Dedifferentiated amniotic fluid mesenchymal stem cell (primary cell): ENCODE results near the gene SAP30L.
A peak's percentile ranks its signal among the peaks of the same experiment; 100 is the strongest.

Experiments
- DNase-seq: peaks from one replicate; pipeline ENCODE4 v3.0.0-alpha.2; 2016; ENCODE audit errors: extremely low spot score

SAP30L gene

DNA sequence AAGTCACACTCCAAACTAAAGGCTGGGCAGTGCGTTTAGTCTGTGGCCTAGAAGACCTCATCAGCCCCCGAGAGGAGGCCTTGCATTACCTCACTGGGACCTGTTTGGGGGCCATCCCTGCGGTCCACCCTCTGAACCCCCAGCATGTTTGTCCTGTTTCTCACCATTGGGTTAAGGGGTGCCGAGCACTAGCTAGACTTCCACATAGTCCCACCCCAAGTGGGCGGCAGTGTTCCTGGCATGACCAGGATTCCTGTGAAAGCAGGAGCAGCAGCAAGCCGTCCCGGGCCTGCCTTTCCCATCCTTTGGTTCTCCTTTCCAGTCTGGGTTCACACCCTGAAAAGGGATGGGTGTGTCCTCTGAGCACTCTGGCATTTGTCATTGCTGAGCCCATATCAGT is 26.6 kb upstream of the SAP30L start:
- DNase-seq, result no peak

DNA sequence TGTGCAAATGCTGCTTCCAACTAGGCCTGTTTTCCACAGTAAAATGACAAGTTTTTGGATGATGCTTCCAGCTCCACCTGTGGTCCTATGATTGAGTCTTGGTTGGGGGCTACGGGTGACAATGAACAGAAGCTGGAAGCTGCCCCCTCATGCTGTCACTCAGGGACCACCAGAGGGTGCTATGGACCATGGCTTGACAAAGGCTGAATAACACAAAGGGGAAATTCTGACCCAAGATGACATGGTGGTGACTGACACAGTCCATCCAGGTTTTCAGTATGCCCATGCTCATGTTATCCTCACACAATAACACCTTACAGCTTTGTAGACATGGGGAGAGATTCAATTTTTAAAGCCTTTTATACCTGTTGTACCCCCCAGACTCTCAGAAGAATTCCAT is 23.9 kb upstream of the SAP30L start:
- no peak for DNase-seq

DNA sequence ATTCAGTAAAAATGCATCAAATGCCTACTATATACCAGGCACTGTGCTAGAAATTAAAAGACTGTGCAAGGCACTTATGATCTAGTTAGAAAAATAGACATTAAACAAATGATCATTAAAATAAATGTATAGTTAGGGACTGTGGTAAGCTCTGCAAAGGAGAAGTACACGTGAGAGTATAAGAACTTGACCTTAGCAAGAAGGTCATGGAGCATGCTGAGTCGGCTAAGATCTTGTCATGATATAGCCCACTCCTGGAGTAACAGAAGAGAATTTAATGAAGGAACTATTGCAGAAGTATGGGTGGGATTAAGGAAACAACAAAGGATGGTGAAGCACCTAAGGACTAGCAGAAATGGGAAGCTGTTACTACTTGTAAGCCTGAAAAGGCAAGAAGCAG is 23.5 kb upstream of the SAP30L start:
- DNase-seq, result no peak

DNA sequence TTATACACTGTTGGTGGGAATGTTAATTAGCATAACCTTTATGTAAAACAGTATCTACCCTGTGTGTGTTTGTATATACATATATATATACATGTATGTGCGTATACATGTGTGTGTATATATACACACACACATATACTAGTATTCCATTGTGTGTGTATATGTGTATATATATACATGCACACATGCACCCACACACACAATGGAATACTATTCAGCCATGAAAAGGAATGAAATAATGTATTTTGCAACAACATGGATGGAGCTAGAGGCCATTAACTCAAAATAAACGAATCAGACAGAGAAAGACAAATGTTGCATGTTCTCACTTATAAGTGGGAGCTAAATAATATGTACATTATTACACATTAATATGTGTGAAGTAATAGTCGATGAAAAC is 17.6 kb upstream of the SAP30L start:
- DNase-seq, result no peak

DNA sequence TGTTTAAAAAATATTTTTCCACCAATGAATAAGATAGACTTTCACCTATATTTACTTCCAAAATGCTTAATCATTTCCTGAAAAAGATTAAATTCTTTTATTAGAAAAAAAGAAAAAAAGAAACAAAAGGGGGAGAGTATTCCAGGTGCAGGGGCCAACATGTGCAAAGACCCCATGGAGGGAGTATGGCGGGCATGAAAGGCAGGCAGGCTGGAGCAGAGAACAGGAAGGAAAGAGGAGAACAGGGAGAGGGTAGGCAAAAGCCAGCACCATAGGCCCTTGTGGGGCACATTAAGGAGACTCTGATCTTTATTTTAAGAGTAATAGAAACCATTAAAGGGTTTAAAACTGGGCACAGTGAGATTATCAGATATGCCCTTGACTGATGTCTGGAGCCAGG is 16.5 kb upstream of the SAP30L start:
- no peak for DNase-seq

DNA sequence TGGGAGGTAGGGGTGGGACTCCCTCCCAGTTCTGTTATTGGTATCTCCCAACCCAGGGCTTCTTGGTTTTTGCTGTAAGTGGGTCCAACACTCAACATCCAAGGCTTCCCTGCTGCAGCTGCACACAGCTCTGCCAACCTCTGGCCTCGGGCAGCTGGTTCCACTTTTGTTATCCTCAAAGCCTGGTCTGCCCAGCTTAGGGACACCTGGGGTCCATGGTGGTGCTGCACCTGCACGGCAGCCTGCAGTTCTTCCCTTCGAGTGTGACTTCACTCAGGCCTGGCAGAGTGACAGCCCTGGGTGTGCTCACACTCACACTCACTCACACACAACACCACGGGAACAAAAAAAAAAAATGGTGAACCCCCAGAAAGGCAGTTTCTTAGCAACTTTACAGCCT is 15.3 kb upstream of the SAP30L start:
- DNase-seq, result no peak

DNA sequence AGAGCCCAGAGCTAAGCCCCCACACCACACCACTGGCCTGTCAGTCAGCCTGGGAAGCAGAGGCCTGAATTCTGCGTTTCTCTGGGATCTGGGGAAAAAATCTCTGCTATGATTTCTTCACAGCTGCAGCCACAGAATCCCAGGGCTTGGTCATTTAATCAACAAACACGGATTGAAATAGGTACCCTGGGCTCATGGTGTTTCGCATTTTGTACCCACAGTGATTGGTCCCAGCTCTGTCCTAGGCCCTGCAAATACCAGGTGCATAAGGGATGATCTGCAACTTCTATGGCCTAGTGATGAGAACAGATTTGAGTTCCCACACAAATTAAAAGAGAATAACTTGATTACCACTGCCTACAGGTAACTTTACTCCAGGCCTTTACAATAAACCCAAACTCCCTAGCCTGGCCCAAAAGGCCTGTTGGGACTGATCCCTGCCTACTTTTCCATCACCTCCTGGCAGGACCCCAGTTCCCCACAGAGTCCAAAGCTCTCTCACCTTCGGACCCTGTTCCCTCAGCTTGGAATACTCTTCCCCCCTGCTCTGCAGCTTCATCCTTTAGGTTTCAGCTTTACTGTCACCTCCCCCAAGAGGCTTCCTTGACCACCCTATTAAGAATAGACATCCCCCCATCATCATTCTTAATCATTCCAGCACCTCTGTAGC is 14.7 kb upstream of the SAP30L start:
- no peak for DNase-seq

DNA sequence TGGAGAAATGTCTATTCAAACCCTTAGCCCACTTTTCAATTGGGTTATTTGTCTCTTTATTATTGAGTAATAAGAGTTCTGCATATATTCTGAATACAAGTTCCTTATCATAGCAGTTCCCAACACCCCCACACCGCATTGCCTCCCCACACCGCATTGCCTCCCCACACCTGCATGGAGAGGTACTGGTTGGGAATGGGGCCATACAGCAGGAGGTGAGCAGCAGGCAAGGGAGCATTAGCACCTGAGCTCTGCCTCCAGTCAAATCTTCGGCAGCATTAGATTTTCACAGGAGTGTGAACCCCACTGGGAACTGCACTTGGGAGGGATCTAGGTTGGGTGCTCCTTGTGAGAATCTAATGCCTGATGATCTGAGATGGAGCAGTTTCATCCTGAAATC is 10.6 kb upstream of the SAP30L start:
- no peak for DNase-seq

DNA sequence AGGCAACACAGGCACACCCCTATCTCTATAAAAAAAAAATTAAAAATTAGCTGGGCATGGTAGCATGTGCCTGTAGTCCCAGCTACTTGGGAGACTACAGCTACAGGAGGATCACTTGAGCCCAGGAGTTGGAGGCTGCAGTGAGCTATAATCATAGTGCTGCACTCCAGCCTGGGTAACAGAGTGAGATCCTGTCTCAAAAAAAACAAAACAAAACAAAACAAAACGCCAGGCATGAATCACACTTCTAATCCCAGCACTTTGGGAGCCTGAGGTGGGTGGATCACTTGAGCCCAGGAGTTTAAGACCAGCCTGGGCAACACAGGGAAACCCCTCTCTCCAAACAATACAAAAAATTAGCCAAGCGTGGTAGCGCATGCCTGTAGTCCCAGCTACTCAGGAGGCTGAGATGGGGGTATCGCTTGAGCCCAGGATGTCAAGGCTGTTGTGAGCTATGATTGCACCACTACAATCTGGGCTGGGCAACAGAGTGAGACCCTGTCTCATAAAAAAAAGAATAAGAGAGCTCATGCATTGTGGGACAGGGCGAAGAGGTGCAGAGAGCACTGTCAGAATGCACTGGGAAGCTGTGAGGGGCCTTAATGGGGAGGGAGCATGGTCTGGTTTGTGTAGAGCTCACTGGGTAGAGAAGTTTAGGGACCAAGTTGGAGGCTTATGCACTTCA is 8.4 kb upstream of the SAP30L start:
- DNase-seq, result no peak

DNA sequence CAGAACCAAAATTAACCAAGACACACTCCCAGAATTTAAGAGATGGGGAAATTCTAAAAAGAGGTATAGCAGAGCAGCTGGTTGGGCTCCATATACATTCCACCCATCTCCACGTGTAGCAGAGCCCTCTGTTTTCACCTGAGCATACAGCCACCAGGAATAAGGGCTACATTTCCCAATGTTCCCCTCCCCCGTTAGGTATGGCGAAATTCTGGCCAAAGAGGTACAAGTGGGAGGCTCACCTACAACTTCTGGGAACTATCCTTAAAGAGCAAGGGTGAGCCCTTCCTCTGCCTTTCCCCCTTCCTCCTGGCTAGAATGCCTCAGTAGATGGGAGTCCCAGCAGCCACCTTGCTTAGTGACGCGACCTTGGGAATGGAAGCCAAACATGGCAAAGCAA is 5.3 kb upstream of the SAP30L start:
- no peak for DNase-seq

DNA sequence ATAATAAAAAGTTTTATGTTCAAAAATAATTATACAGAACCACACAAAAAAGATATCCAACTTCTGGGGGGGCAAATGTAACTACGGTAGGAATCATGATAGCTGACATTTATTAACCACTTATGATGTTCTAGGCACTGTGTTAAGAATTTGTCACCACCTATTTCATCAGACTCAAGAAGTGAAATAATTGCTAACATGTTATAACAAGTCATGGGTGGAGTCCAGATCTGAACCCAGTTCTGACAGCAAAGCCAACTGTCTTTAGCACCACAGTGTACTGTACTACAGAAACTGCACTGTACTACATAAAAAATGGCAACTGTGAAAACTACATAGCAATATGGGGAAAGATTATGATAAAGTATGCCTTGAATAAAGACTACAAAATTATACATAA is 3.0 kb upstream of the SAP30L start:
- no peak for DNase-seq

DNA sequence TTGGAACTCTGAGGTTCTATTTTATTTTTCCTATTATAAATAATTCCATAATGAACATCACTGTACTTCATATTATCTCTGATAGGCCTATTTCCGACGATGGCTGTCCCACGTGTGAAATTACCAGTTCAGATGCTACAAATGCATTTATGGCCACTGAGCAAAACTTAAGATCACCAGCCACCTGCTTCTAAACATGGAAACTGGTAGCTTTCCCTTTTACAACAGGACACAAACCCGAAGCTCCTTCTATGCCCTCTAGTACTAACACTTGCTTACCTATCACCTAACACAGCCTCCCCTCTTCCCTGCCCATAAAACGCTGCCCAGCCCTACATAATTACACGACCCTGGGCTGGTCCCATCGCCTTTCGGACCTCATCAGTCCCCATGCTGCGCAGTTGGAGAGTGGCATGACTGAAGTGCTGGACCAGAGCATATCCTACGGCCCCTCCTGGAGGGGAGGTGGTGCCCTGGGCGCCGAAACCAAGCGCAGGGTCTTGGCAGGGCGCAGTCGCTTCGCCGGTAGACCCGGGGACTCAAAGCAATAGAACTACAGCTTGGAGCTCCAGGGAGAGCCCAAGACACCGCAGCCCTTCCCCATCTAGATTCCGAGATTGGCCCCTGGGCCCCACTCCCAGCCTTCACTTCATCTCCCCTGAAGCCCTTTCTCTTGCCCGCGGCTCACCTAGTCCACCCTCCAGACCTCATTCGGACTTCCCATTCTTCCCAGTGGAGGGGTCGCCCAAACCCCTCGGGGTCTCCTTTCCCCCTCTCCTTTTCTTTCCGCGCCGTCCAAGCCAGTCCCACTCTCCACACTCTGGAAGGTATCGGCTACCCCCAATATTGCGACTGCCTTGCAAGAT is 1.0 kb upstream of the SAP30L start:
- no peak for DNase-seq

DNA sequence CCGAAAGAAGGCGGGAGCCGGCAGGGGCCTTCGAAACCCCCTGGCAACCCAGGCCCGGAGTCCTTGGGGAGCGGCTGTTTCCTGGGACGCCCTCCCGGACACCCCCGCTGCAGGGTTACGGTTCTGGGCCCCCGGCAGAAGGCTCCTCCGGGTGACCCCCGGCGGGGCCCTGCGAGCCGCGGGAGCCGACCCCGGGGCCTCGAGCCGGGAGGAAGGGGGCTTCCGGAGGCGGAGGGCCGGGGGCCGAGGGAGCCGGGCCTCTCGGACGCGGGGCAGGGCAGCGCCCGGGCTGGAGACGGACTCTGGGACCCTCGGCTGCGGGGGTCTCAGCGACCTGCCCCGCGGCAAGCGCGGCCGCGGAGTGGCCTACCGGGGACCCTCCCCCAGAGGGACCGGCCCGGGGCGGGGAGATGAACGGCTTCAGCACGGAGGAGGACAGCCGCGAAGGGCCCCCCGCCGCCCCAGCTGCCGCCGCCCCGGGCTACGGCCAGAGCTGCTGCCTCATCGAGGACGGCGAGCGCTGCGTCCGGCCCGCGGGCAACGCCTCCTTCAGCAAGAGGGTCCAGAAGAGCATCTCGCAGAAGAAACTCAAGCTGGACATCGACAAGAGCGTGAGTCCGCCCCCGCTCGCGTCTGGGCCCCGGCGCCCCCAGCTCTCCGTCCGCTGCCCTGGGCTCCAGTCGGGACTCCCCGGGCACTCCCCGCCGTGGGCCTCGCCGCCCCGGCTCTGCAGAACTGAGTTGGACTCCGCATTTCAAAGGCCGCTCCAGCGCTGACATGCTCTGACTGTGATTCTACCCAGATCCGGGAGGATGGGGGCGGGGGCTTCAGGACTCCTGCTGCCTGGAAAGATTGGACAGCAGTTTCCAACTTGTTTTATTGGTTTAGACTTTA is 645 bp downstream of the SAP30L start:
- DNase-seq, result peak; percentile 67

DNA sequence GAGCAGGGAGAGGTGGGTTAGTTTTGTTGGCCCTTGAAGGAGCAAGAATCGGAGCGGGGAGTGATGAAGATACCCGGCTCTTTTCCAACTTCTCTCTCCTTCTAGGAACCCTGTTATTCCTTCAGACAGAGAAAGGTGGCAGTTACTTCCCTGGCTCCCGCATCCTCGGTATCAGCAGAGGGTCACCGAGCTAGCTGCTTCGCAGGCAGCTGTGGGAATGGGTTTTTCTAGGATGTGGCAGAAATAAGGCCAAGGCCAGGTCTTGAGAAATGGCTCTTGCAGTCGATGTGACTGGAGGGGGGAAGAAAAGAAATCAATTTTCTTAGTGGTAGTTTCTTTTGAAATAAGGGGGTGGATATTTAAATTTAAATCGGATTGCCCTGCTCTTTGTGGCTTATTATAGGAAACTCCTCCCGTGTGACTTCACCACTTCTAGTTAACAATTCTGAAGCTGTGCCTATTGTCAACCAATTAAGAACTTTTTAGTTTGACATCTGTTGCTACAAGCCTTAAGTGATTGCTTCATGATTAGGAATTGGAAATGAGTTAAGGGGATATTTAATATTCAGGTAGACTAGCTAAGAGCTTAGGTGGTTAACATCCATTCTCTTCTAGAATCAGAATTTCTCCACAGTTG is 1.4 kb downstream of the SAP30L start:
- DNase-seq, result no peak

DNA sequence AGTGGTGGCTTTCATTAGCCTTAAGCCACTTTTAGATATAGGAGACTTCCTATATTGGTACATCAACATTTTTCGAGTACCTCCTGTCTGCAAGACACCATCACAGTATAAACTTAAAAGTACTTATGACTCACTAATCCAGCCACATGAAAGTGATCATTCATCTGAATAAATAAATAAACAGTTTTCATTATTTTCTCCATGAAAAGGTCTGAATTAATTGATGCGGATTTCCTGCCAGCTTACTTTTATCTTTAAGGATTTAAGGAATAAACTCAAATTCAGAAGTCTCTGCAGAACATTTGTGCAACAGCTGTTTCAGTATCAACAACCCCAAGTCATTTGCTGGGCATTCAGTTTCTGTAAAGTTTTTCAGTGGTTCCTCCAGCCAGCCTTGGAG is 4.0 kb downstream of the SAP30L start:
- DNase-seq, result no peak

DNA sequence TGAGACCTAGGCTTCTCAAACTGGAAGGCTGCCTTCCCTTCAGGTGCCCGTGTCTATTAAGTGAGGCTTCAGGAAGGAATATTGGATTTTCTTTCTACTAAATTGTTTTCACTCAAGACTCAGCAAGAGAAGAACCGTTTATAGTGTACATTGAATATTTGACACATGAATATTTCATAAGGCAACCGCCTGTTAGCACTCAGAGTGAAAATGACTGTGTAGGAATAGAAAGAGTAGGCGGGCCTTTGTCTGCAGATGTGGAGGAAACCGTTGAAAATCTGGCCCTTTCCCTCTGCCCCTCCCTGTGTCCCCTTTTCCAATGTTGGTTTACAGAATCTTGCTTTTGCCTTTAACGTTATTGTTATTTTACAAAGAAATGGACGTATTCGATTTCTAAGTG is 6.2 kb downstream of the SAP30L start:
- no peak for DNase-seq

DNA sequence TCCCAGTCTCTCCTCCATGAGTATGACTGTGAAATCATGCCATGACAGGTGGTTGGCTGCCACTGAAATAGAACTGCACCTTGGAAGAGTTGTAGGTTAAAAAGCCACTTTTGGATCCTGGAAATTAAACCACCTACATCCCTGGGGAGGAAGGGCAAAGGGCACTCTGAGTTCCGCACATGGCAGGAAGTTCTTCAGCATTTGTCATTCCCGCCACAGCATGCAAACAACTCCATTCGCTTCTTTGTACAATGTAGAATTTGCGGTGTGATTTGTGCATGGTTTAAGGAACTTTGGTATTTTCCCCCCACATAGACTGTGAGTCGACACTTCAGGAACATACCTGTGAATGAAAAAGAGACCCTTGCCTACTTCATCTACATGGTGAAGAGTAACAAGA is 9.8 kb downstream of the SAP30L start:
- no peak for DNase-seq

DNA sequence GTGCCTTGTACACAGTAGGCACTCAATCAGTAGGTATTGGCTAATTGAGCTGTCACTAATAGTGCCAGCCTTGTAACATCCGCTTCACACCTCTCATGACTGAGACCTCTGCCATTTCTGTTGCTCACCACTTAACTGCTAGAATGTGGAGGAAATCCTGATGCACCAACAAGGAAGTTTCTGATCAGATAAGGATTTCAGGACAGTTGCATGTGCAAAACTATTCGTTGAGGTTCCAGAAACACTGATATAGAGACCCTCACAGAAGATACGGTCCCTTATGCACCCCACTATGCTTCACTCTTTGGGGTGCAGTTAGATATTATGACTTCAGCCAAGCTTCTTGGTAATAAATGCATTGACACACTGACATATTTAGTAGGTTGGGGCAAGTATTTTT is 10.7 kb downstream of the SAP30L start:
- no peak for DNase-seq

DNA sequence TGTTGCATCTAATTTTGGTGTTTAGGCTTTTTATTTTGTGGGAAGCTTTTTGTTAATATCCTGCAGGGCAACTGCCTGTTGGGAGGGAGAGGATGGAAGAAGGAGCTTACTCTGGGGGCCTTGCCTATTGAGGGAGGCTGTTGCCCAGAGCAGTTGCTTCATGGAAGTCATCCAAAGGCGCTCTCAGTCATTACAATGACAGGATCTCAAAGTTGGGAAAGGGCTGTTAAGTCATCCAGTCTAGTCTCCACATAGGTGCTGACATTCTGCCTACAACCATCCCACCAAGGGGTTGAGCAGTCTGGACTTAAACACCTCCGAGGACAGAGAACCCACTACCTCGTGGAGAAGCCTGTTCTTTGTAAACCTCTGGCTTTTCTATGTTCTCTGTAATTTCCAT is 13.2 kb downstream of the SAP30L start:
- no peak for DNase-seq

DNA sequence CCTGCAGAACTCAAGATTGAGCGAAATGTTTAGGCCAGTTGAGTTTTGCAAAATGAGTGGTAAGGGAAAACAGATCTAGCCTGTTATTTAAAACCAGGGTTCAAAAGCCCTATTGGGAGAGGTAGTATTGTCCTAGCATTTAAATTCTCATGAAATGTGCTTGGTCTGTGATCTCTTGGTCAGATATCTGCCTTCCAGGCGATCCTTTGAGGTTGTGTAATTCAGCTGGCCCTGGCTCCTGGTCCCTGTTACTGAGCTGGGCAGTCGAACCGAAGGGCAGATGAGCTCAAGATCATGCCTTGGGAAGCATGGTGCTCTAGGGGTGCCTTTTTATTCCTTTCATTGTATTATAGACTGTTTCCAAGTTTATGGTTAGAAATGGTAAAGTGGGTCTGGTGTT is 14.4 kb downstream of the SAP30L start:
- DNase-seq, result no peak

DNA sequence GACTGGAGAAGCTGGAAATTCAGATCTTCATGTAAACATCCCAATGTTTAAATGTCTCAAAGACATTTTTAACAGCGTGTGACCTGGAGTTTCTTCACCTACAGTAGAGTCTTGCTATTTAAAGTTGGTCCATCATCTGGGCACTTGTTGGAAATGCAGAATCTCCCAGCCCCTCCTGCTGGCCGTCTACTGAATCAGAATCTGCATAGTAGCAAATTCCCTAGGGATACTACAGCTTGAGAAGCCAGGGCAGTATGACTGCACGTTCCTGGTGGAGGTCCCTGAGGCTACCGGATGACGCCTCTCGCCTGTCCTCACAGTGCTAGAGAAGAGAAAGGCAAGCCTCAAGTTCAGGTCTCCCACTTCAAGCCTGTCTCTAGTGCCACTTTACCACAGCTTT is 15.7 kb downstream of the SAP30L start:
- no peak for DNase-seq

DNA sequence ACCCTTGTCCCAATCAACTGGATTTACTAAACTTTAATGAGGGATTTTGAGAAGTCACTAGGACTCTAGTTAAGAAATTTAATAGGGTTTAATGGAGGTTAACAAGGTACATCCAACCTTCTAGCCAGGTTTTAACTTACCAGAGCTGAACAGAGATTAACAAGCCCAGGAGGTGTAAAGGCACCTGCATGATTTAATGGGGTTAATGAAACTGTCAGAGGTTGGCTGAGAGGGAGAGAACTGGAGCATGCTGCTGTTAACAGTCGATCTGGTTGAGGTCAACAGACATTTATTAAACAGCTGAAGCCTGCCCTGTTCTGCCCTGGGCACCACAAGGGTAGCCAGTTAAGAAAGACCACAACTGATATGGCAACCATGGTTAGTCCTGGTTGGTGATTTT is 18.6 kb downstream of the SAP30L start:
- DNase-seq, result no peak
